ENCODE results near the gene CARNS1.

The CARNS1 gene

GRCh38 chr11:67387069-67387468, 28.4 kb upstream of the CARNS1 start:
- no peak overlapping the region for H3K4me3 ChIP-seq (ENCODE audit: low read depth, low read length)
- TF ChIP-seq, protein P1, sequence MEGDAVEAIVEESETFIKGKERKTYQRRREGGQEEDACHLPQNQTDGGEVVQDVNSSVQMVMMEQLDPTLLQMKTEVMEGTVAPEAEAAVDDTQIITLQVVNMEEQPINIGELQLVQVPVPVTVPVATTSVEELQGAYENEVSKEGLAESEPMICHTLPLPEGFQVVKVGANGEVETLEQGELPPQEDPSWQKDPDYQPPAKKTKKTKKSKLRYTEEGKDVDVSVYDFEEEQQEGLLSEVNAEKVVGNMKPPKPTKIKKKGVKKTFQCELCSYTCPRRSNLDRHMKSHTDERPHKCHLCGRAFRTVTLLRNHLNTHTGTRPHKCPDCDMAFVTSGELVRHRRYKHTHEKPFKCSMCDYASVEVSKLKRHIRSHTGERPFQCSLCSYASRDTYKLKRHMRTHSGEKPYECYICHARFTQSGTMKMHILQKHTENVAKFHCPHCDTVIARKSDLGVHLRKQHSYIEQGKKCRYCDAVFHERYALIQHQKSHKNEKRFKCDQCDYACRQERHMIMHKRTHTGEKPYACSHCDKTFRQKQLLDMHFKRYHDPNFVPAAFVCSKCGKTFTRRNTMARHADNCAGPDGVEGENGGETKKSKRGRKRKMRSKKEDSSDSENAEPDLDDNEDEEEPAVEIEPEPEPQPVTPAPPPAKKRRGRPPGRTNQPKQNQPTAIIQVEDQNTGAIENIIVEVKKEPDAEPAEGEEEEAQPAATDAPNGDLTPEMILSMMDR (IDR thresholded peaks at IDR 0.05; ENCODE audit: low read depth, low read length): no peak

GRCh38 chr11:67387518-67387917, 28.0 kb upstream of the CARNS1 start:
- H3K4me3 ChIP-seq (ENCODE audit: low read depth, low read length): no peak overlapping the region
- TF ChIP-seq, protein P1 (IDR thresholded peaks at IDR 0.05; ENCODE audit: low read depth, low read length): no peak

DNA sequence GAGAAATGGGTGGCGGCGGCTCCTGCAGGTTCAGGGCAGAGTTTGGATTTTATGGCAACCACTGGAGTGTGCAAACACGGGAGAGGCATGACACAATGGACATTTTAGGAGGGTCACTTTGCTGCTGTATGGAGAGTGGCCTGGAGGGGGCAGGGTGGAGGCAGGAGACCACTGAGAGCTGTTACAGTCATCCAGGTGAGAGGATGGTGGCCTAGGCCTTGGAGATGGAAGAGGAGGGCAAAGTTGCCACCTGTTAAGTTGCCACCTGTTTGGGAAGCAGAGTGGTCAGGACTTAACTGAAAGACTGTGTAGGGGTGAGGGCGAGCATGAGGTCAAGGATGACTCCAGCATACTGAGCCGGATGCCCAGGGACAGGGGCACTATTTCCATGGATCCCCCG, 26.0 kb upstream of the CARNS1 start:
- no peak overlapping the region for H3K4me3 ChIP-seq (ENCODE audit: low read depth, low read length)
- TF ChIP-seq, protein P1 (IDR thresholded peaks at IDR 0.05; ENCODE audit: low read depth, low read length): peak; percentile 39

DNA sequence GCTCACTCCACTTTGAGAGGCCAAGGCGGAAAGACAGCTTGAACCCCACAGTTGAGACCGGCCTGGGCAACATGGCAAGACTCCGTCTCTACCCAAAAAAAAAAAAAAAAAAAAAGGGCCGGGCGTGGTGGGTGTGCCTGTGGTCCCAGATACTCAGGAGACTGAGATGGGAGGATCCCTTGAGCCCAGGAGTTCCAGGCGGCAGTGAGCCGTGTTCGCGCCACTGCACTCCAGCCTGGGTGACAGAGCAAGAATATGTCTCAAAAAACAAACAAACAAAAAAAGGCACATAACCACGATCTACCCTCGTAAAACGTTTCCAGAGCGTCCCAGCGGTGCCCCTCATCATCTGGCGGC, 24.6 kb upstream of the CARNS1 start:
- TF ChIP-seq, protein P1 (IDR thresholded peaks at IDR 0.05; ENCODE audit: low read depth, low read length): no peak
- peak overlapping the region; percentile 83 for H3K4me3 ChIP-seq (ENCODE audit: low read depth, low read length)

DNA sequence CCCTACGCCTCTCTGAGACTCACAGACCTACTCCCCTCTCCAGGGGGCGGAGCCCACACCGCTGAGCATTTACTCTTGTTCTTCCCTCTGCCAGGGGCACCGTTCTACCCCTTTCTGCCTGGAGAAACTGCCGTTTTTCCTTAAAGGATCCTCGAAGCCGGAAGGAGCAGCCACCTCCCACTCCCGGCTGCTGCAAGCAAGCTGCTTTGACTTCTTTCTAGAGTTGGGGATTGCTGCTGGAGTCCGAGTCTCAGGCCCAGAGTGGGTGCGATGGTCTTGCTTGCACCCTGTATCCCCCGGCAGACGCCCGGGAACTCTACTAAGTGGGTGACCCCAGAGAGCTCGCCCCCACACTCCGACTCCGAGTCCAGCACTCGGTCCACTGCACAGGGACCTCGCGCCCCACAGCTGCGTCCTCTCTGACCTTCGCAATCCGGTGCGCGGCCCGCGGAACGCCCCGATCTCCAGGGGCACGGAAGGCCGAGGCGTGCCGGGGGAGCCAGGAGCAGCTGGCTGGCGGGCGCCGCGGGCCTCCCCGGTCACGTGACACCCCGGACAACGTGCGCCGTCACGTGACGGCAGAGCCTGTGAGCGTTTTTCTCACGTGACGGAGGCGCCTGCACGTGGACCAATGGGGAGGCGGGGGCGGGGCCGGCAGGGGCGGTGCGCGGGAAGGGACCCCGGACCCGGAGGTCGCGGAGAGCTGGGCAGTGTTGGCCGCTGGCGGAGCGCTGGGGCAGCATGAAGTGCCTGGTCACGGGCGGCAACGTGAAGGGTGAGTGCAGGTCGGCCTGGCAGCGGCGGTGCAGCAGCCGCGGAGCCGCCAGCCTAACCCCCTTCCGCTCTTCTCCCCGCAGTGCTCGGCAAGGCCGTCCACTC, 23.9 kb upstream of the CARNS1 start, which contains the start of gene RAD9A:
TSS of gene RAD9A (plus strand) at position 683 of the 879 bp plus-strand sequence. CDS start at position 742, 59 bp downstream.
- TF ChIP-seq, protein P1 (IDR thresholded peaks at IDR 0.05; ENCODE audit: low read depth, low read length): no peak
- peak within 1 kb of the TSS; percentile 83 for H3K4me3 ChIP-seq (ENCODE audit: low read depth, low read length)

GRCh38 chr11:67392183-67392715, 23.2 kb upstream of the CARNS1 start:
- peak overlapping the region; percentile 83 for H3K4me3 ChIP-seq (ENCODE audit: low read depth, low read length)
- TF ChIP-seq, protein P1 (IDR thresholded peaks at IDR 0.05; ENCODE audit: low read depth, low read length): no peak

- TF ChIP-seq, protein P1 (IDR thresholded peaks at IDR 0.05; ENCODE audit: low read depth, low read length): no peak
- no peak overlapping the region for H3K4me3 ChIP-seq (ENCODE audit: low read depth, low read length)
Observed at GRCh38 chr11:67393437-67393836, 22.0 kb upstream of the CARNS1 start.

All from WI38 (cell line).